Measurements from ENCODE around the gene APOL3.
A peak's percentile ranks its signal among the peaks of the same experiment; 100 is the strongest.
"Not testable (repeated sequence)": the region's sequence is repeated elsewhere in the genome, so short reads cannot be mapped to it uniquely, and the experiment has no call there.

The APOL3 gene

DNA sequence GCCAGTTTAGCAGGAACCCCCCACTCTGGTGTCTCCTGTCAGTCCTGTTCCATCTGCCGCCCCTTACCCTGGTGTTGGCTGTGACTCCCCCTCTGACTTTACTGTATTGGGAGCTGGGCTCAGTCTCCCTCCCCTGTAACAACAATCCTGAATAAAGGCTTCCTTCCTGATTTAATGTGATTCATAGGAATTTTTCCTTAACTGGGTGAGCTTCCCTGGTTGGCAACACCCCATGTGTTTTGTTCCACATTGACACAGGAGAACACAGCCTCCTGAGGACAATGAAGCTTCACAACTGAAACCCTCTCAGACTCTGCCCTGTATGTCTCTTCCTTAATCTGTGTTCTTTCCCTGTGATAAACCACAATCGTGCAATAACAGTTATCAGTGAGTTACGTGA is 32.6 kb upstream of the APOL3 start:
- no peaks in the 10 kb centered on the region for H3K36me3 ChIP-seq (ENCODE audit: low read depth)
- H3K4me3 ChIP-seq (ENCODE audit: severe bottlenecking): no peak overlapping the region
- no peak overlapping the region for H3K27ac ChIP-seq (ENCODE audit: poor library complexity, severe bottlenecking)
- H3K9me3 ChIP-seq (ENCODE audit: severe bottlenecking): no peaks in the 10 kb centered on the region
- TF ChIP-seq, protein P1, sequence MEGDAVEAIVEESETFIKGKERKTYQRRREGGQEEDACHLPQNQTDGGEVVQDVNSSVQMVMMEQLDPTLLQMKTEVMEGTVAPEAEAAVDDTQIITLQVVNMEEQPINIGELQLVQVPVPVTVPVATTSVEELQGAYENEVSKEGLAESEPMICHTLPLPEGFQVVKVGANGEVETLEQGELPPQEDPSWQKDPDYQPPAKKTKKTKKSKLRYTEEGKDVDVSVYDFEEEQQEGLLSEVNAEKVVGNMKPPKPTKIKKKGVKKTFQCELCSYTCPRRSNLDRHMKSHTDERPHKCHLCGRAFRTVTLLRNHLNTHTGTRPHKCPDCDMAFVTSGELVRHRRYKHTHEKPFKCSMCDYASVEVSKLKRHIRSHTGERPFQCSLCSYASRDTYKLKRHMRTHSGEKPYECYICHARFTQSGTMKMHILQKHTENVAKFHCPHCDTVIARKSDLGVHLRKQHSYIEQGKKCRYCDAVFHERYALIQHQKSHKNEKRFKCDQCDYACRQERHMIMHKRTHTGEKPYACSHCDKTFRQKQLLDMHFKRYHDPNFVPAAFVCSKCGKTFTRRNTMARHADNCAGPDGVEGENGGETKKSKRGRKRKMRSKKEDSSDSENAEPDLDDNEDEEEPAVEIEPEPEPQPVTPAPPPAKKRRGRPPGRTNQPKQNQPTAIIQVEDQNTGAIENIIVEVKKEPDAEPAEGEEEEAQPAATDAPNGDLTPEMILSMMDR (IDR thresholded peaks at IDR 0.05; ENCODE audit: poor library complexity, severe bottlenecking): no peak
- ATAC-seq (ENCODE audit: low read depth) (no peak), DNase-seq (ENCODE audit: low spot score) (no peak)
- no peaks in the 10 kb centered on the region for H3K27me3 ChIP-seq (ENCODE audit: insufficient read depth, poor library complexity, severe bottlenecking)
- no peaks in the 10 kb centered on the region for H3K4me1 ChIP-seq (ENCODE audit: insufficient read depth, poor library complexity, severe bottlenecking)

DNA sequence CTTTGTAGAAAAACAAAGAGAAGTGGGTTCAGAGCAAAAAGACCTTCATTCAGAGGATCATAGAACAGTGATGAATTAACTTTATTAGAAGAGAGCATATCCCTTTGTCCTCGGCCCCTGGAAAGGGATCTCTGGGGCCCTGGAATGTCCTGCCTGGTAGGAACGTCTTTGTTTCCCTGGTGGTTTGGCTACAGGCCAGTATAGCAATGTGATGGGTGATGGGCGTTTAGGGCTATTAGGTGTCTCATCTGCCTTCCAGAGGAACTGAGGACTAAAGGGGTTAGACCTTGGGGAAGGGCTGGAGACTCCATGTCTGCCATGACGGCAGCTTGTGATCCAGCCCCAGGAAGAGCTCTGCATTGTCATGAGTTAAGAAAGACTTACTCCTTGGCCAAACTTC is 32.0 kb upstream of the APOL3 start:
- ATAC-seq (ENCODE audit: low read depth): 0 out of 3 replicates have a peak, but pooled peaks have one; percentile 12
- no peak overlapping the region for H3K27ac ChIP-seq (ENCODE audit: poor library complexity, severe bottlenecking)
- H3K9me3 ChIP-seq (ENCODE audit: severe bottlenecking): no peaks in the 10 kb centered on the region
- H3K36me3 ChIP-seq (ENCODE audit: low read depth): no peaks in the 10 kb centered on the region
- no peak for DNase-seq (ENCODE audit: low spot score)
- TF ChIP-seq, protein P1 (IDR thresholded peaks at IDR 0.05; ENCODE audit: poor library complexity, severe bottlenecking): no peak
- no peak overlapping the region for H3K4me3 ChIP-seq (ENCODE audit: severe bottlenecking)
- H3K27me3 ChIP-seq (ENCODE audit: insufficient read depth, poor library complexity, severe bottlenecking): no peaks in the 10 kb centered on the region
- H3K4me1 ChIP-seq (ENCODE audit: insufficient read depth, poor library complexity, severe bottlenecking): no peaks in the 10 kb centered on the region

- Histone ChIP-seq H3K4me1 (ENCODE audit: insufficient read depth, poor library complexity, severe bottlenecking) (no peaks in the 10 kb centered on the region), H3K36me3 (ENCODE audit: low read depth) (no peaks in the 10 kb centered on the region), H3K27me3 (ENCODE audit: insufficient read depth, poor library complexity, severe bottlenecking) (no peaks in the 10 kb centered on the region), H3K27ac (ENCODE audit: poor library complexity, severe bottlenecking) (no peak overlapping the region), H3K4me3 (ENCODE audit: severe bottlenecking) (no peak overlapping the region), H3K9me3 (ENCODE audit: severe bottlenecking) (no peaks in the 10 kb centered on the region)
- DNase-seq (ENCODE audit: low spot score): no peak
- no peak for ATAC-seq (ENCODE audit: low read depth)
- TF ChIP-seq, protein P1 (IDR thresholded peaks at IDR 0.05; ENCODE audit: poor library complexity, severe bottlenecking): no peak
These were observed 30.7 kb upstream of the APOL3 start for GRCh38 chr22:36191106-36191836.

DNA sequence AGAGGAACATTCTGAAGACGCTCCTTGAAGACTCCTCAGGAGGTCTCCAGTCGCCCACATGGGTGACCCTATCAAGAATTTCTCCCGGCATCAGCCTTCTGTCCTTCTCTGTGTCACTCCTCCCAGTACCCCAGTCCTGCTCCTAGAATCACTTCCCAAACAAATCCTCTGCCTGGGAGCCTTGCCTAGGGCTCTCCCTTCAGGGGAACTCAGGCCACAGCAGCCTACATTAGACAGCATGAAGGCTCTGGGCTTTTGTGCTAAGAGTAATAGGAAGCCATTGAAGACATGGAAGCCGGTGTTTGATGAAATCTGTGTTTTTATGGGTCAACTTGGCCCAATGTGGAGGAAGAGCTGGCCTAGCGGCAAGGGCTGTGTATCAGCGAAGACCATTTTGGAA is 27.3 kb upstream of the APOL3 start:
- not testable (repeated sequence) for H3K4me3 ChIP-seq (ENCODE audit: severe bottlenecking); H3K4me1 ChIP-seq (ENCODE audit: insufficient read depth, poor library complexity, severe bottlenecking); DNase-seq (ENCODE audit: low spot score); H3K9me3 ChIP-seq (ENCODE audit: severe bottlenecking); H3K27me3 ChIP-seq (ENCODE audit: insufficient read depth, poor library complexity, severe bottlenecking); H3K27ac ChIP-seq (ENCODE audit: poor library complexity, severe bottlenecking); H3K36me3 ChIP-seq (ENCODE audit: low read depth)
- peak; percentile 10; the same call in 1 of the 3 replicates for ATAC-seq (ENCODE audit: low read depth)

DNA sequence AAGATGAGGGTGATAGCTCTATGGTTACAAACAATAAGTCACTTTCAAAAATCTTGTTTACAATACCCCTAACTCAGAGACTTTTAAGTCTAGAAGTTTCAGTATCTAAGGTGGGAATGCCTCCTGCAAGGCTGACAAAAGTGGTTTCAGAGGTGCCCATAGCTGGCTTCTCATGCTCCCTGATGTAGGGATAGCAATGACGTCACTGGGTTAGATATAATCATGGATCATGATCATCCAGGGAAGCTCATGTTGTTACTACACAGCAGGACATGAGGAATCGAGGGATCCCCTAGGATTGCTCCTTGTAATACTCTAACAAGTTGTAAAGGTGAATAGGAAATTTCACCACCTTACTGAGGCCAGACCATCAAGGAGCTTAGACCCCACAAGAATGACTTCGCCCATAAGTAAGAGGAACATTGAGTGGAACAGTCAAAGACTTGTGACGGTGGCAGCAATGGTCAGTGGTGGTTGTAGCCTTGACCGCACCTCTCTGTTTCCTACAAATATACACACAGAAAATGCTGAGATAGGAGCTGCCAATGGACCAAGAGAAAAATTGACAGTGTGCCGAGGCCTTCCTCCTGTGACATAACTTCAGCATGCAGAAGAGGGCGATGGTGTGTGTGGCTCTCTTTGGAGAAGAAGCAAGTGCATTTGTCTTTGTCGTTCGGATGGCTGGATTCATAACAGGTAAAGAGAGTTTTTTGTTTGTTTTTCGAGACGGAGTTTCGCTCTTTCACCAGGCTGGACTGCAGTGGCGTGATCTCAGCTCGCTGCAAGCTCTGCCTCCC is 25.5 kb upstream of the APOL3 start:
- ATAC-seq (ENCODE audit: low read depth) (no peak), DNase-seq (ENCODE audit: low spot score) (no peak)
- no peaks in the 10 kb centered on the region for H3K4me1 ChIP-seq (ENCODE audit: insufficient read depth, poor library complexity, severe bottlenecking)
- no peaks in the 10 kb centered on the region for H3K36me3 ChIP-seq (ENCODE audit: low read depth)
- no peak overlapping the region for H3K4me3 ChIP-seq (ENCODE audit: severe bottlenecking)
- no peaks in the 10 kb centered on the region for H3K27me3 ChIP-seq (ENCODE audit: insufficient read depth, poor library complexity, severe bottlenecking)
- TF ChIP-seq, protein P1 (IDR thresholded peaks at IDR 0.05; ENCODE audit: poor library complexity, severe bottlenecking): no peak
- H3K27ac ChIP-seq (ENCODE audit: poor library complexity, severe bottlenecking): no peak overlapping the region
- no peaks in the 10 kb centered on the region for H3K9me3 ChIP-seq (ENCODE audit: severe bottlenecking)

Data from RWPE2 (cell line).